Measurements from ENCODE around the gene PLA2G12B.

Gene PLA2G12B

DNA sequence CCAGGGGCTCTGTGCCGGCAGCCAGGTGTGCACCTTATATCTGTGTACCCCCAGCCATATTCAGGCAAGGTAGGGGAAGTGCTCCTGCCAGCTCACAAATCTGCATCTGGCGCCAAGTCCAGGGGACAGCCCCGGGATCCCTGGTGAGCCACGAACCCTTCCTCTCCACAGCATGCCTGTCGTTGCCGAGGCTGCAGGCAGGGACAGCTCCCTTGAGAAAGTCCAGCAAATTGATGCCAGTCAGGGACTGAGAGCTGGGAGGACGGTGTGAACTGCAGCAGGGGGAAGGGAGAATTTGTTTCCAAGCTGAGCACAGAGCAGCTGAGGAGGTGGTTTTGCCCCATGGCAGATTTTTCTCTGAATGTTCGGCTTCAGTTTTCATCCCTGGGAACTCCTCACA lies 919 bp downstream of the PLA2G12B start:
- no peaks in the 10 kb centered on the region for H3K79me2 ChIP-seq (ENCODE audit: control insufficient read depth, low read length)
- H3K27me3 ChIP-seq (ENCODE audit: control insufficient read depth, low read length), result 0 out of 2 replicates have a peak, but pooled peaks cover 3% of the 10 kb centered on the region
- H4K20me1 ChIP-seq (ENCODE audit: control insufficient read depth, insufficient read depth, low read depth, low read length), result no peaks in the 10 kb centered on the region
- H3K4me1 ChIP-seq (ENCODE audit: control insufficient read depth, low read length), result no peaks in the 10 kb centered on the region
- H3K36me3 ChIP-seq (ENCODE audit: control insufficient read depth, low read length), result no peaks in the 10 kb centered on the region
- H3K4me3 ChIP-seq (ENCODE audit: low read length), result no peak overlapping the region
- H3K9me2 ChIP-seq (replicated peaks; ENCODE audit: control insufficient read depth, low read length), result no peaks in the 10 kb centered on the region
- H3K27ac ChIP-seq (ENCODE audit: low read depth, low read length), result no peak overlapping the region
- H3K4me2 ChIP-seq (ENCODE audit: low read length), result no peak overlapping the region
- no peaks in the 10 kb centered on the region for H3F3A ChIP-seq (ENCODE audit: control insufficient read depth, insufficient read depth)
- TF ChIP-seq, protein P1, sequence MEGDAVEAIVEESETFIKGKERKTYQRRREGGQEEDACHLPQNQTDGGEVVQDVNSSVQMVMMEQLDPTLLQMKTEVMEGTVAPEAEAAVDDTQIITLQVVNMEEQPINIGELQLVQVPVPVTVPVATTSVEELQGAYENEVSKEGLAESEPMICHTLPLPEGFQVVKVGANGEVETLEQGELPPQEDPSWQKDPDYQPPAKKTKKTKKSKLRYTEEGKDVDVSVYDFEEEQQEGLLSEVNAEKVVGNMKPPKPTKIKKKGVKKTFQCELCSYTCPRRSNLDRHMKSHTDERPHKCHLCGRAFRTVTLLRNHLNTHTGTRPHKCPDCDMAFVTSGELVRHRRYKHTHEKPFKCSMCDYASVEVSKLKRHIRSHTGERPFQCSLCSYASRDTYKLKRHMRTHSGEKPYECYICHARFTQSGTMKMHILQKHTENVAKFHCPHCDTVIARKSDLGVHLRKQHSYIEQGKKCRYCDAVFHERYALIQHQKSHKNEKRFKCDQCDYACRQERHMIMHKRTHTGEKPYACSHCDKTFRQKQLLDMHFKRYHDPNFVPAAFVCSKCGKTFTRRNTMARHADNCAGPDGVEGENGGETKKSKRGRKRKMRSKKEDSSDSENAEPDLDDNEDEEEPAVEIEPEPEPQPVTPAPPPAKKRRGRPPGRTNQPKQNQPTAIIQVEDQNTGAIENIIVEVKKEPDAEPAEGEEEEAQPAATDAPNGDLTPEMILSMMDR (IDR thresholded peaks at IDR 0.05; ENCODE audit: low read depth, low read length, poor library complexity, severe bottlenecking), result no peak
- TF ChIP-seq EZH2phosphoT487 (IDR thresholded peaks at IDR 0.05; ENCODE audit: borderline replicate concordance, low read length), result no peak
- H3K9me3 ChIP-seq (ENCODE audit: control insufficient read depth, insufficient read depth, low read length), result no peaks in the 10 kb centered on the region

DNA sequence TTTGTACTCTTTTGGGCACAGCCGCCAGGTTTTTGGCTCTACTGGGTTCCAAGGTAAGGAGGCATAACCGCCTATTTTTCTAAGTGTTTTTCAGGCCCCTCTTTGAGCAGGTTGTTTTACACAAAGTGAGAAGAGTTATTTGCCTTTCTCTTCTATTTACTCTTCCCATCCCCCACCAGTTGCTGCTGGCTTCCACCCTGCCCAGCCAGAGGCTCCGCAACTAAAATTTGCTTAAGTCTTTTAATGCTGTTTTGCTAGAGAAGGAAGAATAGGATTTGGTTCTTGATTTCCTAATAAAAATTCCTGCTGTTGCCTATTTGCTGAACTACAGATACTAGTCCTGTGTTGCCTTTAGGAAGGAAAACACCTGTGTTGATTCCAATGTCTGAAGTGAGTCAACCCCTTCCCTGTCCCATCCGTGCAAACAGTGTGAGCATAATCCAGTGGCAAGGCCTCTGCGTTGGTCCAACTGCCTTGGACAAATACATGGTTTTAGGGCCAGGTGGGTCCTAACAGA lies 1.9 kb downstream of the PLA2G12B start:
- no peaks in the 10 kb centered on the region for H3K79me2 ChIP-seq (ENCODE audit: control insufficient read depth, low read length)
- TF ChIP-seq EZH2phosphoT487 (IDR thresholded peaks at IDR 0.05; ENCODE audit: borderline replicate concordance, low read length), result no peak
- TF ChIP-seq, protein P1 (IDR thresholded peaks at IDR 0.05; ENCODE audit: low read depth, low read length, poor library complexity, severe bottlenecking), result no peak
- H3K9me3 ChIP-seq (ENCODE audit: control insufficient read depth, insufficient read depth, low read length), result no peaks in the 10 kb centered on the region
- no peak overlapping the region for H3K4me3 ChIP-seq (ENCODE audit: low read length)
- no peaks in the 10 kb centered on the region for H4K20me1 ChIP-seq (ENCODE audit: control insufficient read depth, insufficient read depth, low read depth, low read length)
- 0 out of 2 replicates have a peak, but pooled peaks cover 3% of the 10 kb centered on the region for H3K27me3 ChIP-seq (ENCODE audit: control insufficient read depth, low read length)
- H3K9me2 ChIP-seq (replicated peaks; ENCODE audit: control insufficient read depth, low read length), result no peaks in the 10 kb centered on the region
- H3K36me3 ChIP-seq (ENCODE audit: control insufficient read depth, low read length), result no peaks in the 10 kb centered on the region
- no peaks in the 10 kb centered on the region for H3K4me1 ChIP-seq (ENCODE audit: control insufficient read depth, low read length)
- H3F3A ChIP-seq (ENCODE audit: control insufficient read depth, insufficient read depth), result no peaks in the 10 kb centered on the region
- no peak overlapping the region for H3K27ac ChIP-seq (ENCODE audit: low read depth, low read length)
- no peak overlapping the region for H3K4me2 ChIP-seq (ENCODE audit: low read length)

DNA sequence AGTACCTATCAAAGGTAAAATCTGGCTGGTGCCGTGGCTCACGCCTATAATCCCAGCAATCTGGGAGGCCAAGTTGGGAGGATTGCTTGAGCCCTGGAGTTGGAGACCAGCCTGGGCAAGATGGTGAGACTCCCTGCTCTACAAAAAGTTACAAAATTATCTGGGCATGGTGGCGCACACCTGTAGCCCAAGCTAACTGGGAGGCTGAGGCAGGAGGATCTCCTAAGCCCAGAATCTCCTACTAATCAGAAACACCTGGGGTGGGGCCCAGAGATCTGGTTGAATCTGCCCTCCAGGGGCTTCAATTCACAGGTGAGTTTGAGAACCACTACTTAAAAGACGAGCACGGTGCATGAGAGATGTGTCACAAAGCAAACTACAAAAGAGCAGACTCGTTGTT lies 2.4 kb downstream of the PLA2G12B start:
- 0 out of 2 replicates have a peak, but pooled peaks cover 3% of the 10 kb centered on the region for H3K27me3 ChIP-seq (ENCODE audit: control insufficient read depth, low read length)
- no peaks in the 10 kb centered on the region for H3K9me2 ChIP-seq (replicated peaks; ENCODE audit: control insufficient read depth, low read length)
- no peaks in the 10 kb centered on the region for H3K79me2 ChIP-seq (ENCODE audit: control insufficient read depth, low read length)
- H3K36me3 ChIP-seq (ENCODE audit: control insufficient read depth, low read length), result no peaks in the 10 kb centered on the region
- no peaks in the 10 kb centered on the region for H3K9me3 ChIP-seq (ENCODE audit: control insufficient read depth, insufficient read depth, low read length)
- no peak overlapping the region for H3K4me3 ChIP-seq (ENCODE audit: low read length)
- H3F3A ChIP-seq (ENCODE audit: control insufficient read depth, insufficient read depth), result no peaks in the 10 kb centered on the region
- H3K27ac ChIP-seq (ENCODE audit: low read depth, low read length), result no peak overlapping the region
- no peaks in the 10 kb centered on the region for H4K20me1 ChIP-seq (ENCODE audit: control insufficient read depth, insufficient read depth, low read depth, low read length)
- no peak overlapping the region for H3K4me2 ChIP-seq (ENCODE audit: low read length)
- TF ChIP-seq, protein P1 (IDR thresholded peaks at IDR 0.05; ENCODE audit: low read depth, low read length, poor library complexity, severe bottlenecking), result no peak
- TF ChIP-seq EZH2phosphoT487 (IDR thresholded peaks at IDR 0.05; ENCODE audit: borderline replicate concordance, low read length), result no peak
- H3K4me1 ChIP-seq (ENCODE audit: control insufficient read depth, low read length), result no peaks in the 10 kb centered on the region

Data from DOHH2 (cell line).